ENCODE results near the gene PAWR. TPM values are rescaled to one million over a fixed set of nuclear protein-coding genes. Genes with fewer than 3 reads are reported as not detected.
"Not testable (repeated sequence)": the region's sequence is repeated elsewhere in the genome, so short reads cannot be mapped to it uniquely, and the experiment has no call there.

PAWR gene
- total RNA-seq, 1 donor from 2014 or later = 53.5 TPM

DNA sequence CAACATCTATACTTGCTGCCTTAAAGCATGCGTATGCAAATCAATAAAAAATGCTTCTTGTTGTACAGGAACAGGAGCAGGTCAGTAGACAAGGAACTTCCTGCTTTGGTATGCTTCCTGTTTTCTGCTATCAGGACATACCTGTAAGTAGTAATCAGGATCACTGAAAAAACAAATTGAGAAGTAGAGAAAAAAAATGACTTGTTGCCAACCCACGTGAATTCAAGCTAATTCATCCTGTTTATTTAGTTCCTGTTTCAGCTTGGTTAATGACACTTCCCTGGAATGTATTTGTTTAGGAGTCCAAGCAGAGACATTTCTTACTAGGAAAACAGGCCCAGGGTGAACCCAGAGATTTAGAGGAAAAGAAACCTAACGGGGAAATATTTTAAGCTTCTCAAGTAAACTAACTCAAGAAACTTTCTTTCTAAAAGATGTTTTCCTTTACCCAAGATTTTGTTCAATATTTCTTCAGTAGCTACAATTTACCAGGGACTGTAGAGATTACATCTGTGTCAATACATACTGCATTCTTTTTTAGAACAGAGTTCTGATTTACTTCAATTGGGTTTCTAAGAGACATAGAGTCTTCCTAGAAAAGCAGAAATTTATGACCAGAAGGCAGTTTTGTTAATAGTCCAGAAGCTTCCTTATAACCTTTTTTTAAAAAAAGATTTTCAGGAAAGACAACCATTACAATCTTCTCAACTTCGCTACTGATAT is 124.2 kb downstream of the PAWR start:
- peak overlapping the region; percentile 57 for H3K27ac ChIP-seq
- TF ChIP-seq, protein P1, sequence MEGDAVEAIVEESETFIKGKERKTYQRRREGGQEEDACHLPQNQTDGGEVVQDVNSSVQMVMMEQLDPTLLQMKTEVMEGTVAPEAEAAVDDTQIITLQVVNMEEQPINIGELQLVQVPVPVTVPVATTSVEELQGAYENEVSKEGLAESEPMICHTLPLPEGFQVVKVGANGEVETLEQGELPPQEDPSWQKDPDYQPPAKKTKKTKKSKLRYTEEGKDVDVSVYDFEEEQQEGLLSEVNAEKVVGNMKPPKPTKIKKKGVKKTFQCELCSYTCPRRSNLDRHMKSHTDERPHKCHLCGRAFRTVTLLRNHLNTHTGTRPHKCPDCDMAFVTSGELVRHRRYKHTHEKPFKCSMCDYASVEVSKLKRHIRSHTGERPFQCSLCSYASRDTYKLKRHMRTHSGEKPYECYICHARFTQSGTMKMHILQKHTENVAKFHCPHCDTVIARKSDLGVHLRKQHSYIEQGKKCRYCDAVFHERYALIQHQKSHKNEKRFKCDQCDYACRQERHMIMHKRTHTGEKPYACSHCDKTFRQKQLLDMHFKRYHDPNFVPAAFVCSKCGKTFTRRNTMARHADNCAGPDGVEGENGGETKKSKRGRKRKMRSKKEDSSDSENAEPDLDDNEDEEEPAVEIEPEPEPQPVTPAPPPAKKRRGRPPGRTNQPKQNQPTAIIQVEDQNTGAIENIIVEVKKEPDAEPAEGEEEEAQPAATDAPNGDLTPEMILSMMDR (IDR thresholded peaks at IDR 0.05) = no peak
- DNase-seq = no peak
- intact Hi-C loops (cut with DNase I) = no loop called here
- no peaks in the 10 kb centered on the region for H3K27me3 ChIP-seq (ENCODE audit: low read depth)
- peaks cover 19% of the 10 kb centered on the region for H3K4me1 ChIP-seq
- ATAC-seq = peak; percentile 41 to 63
- no peak overlapping the region for H3K4me3 ChIP-seq
- H3K9me3 ChIP-seq = no peaks in the 10 kb centered on the region
- no peaks in the 10 kb centered on the region for H3K36me3 ChIP-seq

DNA sequence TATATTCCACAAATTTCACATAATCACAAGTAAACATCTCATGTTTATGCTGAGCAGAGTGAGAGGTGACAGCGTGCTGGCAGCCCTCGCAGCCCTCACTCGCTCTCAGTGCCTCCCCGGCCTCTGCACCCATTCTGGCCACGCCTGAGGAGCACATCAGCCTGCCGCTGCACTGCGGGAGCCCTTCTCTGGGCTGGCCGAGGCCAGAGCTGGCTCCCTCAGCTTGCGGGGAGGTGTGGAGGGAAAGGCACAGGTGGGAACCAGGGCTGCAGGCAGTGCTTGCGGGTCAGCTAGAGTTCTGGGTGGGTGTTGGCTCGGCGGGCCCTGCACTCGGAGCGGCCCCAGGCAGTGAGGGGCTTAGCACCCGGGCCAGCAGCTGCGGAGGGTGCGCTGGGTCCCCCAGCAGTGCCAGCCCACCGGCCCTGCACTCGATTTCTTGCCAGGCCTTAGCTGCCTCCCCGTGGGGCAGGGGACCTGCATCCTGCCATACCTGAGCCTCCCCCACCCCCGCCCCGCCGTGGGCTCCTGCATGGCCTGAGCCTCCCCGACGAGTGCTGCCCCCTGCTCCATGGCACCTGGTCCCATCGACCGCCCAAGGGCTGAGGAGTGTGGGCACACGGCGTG is 125.9 kb downstream of the PAWR start:
- H3K36me3 ChIP-seq; H3K27me3 ChIP-seq (ENCODE audit: low read depth); H3K4me3 ChIP-seq; DNase-seq; ATAC-seq; H3K9me3 ChIP-seq; H3K27ac ChIP-seq; intact Hi-C loops (cut with DNase I): not testable (repeated sequence)
- H3K4me1 ChIP-seq = peaks cover 19% of the 10 kb centered on the region

DNA sequence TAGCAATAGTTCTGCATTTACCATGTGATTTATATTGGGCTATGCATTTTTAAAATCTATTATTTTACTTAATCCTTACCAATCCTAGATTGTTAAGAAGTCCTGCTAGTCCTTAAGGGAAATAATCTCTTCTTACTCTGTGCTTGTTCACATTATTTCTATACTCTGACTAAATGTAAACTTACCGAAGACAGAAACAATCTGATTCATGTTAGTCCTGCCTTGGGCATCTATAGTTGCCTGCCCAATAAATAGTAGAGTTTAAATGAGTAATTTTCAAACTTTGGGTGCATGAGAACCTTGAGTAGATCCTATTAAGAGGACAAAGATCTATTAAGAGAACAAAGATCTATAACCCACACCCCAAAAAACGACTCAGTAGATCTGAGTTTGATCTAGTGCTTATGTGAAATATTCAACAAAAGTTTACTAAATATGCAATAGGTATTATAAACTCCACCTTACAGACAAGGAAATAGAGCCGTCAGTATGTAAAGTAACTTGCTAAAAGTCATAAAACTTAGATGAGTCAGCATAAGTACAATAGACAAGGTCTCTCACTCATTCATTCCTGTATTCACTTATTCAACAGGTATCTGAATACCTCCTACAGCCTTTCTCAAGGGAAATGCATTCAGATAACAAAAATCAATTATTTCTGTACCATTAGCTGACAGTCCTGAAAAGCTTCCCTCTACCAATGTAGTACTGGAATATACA is 127.6 kb downstream of the PAWR start:
- DNase-seq (no peak), ATAC-seq (no peak)
- peaks cover 28% of the 10 kb centered on the region for H3K4me1 ChIP-seq
- intact Hi-C loops (cut with DNase I) = no loop called here
- H3K9me3 ChIP-seq = no peaks in the 10 kb centered on the region
- no peaks in the 10 kb centered on the region for H3K27me3 ChIP-seq (ENCODE audit: low read depth)
- TF ChIP-seq, protein P1 (IDR thresholded peaks at IDR 0.05) = no peak
- no peak overlapping the region for H3K27ac ChIP-seq
- no peaks in the 10 kb centered on the region for H3K36me3 ChIP-seq
- no peak overlapping the region for H3K4me3 ChIP-seq

DNA sequence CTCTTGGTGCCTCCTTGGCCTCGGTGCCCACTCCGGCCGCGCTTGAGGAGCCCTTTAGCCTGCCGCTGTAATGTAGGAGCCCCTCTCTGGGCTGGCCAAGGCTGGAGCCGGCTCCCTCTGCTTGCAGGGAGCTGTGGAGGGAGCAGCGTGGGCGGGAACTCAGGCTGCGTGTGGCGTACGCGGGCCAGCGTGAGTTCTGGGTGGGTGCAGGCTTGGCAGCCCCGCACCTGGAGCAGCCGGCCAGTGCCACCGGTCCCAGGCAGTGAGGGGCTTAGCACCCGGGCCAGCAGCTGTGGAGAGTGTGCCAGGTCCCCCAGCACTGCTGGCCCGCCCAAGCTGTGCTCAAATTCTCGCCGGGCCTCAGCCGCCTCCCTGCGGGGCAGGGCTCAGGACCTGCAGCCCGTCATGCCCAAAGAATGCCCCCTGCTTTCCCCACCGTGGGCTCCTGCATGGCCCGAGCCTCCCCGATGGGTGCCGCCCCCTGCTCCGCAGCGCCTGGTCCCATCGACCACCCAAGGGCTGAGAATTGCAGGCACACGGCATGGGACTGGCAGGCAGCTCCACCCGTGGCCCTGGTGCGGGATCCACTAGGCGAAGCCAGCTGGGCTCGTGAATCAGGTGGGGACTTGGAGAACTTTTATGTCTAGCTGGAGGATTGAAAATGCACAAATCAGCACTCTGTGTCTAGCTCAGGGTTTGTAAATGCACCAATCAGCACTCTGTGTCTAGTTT is 129.2 kb downstream of the PAWR start:
- no peaks in the 10 kb centered on the region for H3K27me3 ChIP-seq (ENCODE audit: low read depth)
- no peaks in the 10 kb centered on the region for H3K9me3 ChIP-seq
- TF ChIP-seq, protein P1 (IDR thresholded peaks at IDR 0.05) = no peak
- ATAC-seq (peak in 1 of 2 donors; percentile 32), DNase-seq (no peak)
- H3K36me3 ChIP-seq = no peaks in the 10 kb centered on the region
- intact Hi-C loops (cut with DNase I) = no loop called here
- H3K27ac ChIP-seq = no peak overlapping the region
- no peak overlapping the region for H3K4me3 ChIP-seq
- peaks cover 30% of the 10 kb centered on the region for H3K4me1 ChIP-seq

DNA sequence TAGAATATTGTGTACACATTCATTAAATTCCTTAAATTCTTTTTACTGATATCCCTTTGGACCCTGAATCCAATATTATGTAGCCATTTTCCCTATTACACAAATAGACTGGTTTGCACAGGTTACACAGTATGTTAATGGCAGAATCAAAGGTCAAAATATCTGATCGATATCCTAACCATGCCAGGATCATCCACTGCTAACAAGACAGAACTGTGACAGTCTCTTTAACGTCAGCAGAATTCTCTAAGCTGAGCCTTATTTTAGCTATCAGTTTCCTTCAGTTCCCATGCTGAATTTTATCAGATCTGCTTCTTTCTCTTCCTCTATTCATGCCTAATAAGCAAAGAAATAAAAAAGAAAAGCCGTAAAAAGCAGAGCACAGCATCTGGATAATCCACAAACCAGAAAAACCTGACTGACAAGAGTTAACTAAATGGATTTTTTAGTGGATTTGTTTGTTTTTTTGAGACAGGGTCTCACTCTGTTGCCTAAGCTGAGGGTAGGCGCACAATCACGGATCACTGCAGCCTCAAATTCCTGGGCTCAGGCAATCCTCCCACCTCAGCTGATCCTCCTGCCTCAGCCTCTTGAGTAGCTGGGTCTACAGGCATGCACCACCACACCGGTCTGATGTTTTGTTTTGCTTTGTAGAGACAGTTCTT is 130.4 kb downstream of the PAWR start:
- no peak overlapping the region for H3K27ac ChIP-seq
- ATAC-seq = no peak
- no peaks in the 10 kb centered on the region for H3K27me3 ChIP-seq (ENCODE audit: low read depth)
- H3K4me1 ChIP-seq = peaks cover 32% of the 10 kb centered on the region
- no peaks in the 10 kb centered on the region for H3K36me3 ChIP-seq
- TF ChIP-seq, protein P1 (IDR thresholded peaks at IDR 0.05) = no peak
- H3K4me3 ChIP-seq = no peak overlapping the region
- DNase-seq = no peak
- intact Hi-C loops (cut with DNase I) = no loop called here
- no peaks in the 10 kb centered on the region for H3K9me3 ChIP-seq
